Measurements from ENCODE around the gene NRP2. TPM values are rescaled to one million over a fixed set of nuclear protein-coding genes. Genes with fewer than 3 reads are reported as not detected.

Gene NRP2
- 90.1 to 174 TPM (median 150 TPM) in 5 replicates for total RNA-seq (2022; extraction: Qiagen RNA extraction; ENCODE audit: low read depth)

GRCh38 chr2:205682239-205682970, at the start of gene NRP2:
Gene NRP2 (plus strand): TSS chr2:205682501. CDS start chr2:205683291, 790 bp downstream.

